Measurements from ENCODE around the gene HK2.
A peak's percentile ranks its signal among the peaks of the same experiment; 100 is the strongest.

- peak; percentile 51 for TF ChIP-seq CTCF (IDR thresholded peaks at IDR 0.05; ENCODE audit: insufficient read depth, low read length)
- no peak for TF ChIP-seq POLR2AphosphoS5 (IDR thresholded peaks at IDR 0.05; ENCODE audit: low read depth)
Observed at GRCh38 chr2:74835831-74836674, 2.1 kb downstream of the HK2 start.
